GM18507 (cell line): ENCODE measurements around the gene SNRPB.

Source experiments
- DNase-seq: peaks from one replicate; pipeline ENCODE4 v3.0.0; 2011; ENCODE audit warnings: low read depth; ENCODE audit not compliant: insufficient read length; ENCODE audit errors: extremely low spot score
- FAIRE-seq: peaks from 2 replicates; lab custom pipeline; 2011; peaks lifted over from hg19 to GRCh38; lab: Jason Lieb, UNC

The SNRPB gene

GRCh38 chr20:2449386-2449785 is 21.2 kb downstream of the SNRPB start:
- FAIRE-seq (no peak), DNase-seq (no peak)

- no peak for DNase-seq
- FAIRE-seq = no peak
Observed at GRCh38 chr20:2446845-2447244, 23.7 kb downstream of the SNRPB start.

- FAIRE-seq (no peak), DNase-seq (no peak)
Observed at GRCh38 chr20:2431185-2431584, 39.4 kb downstream of the SNRPB start.

- no peak for DNase-seq
- no peak for FAIRE-seq
Observed at GRCh38 chr20:2430538-2430937, 40.1 kb downstream of the SNRPB start.

- FAIRE-seq (no peak), DNase-seq (no peak)
Observed at GRCh38 chr20:2429051-2429450, 41.5 kb downstream of the SNRPB start.

GRCh38 chr20:2421247-2421646 is 49.3 kb downstream of the SNRPB start:
- DNase-seq (no peak), FAIRE-seq (no peak)

GRCh38 chr20:2420510-2420909 is 50.1 kb downstream of the SNRPB start:
- DNase-seq (no peak), FAIRE-seq (no peak)

GRCh38 chr20:2418388-2418787 is 52.2 kb downstream of the SNRPB start:
- no peak for DNase-seq
- no peak for FAIRE-seq

- DNase-seq (no peak), FAIRE-seq (no peak)
Observed at GRCh38 chr20:2417213-2417541, 53.4 kb downstream of the SNRPB start.

GRCh38 chr20:2416541-2417212 is 53.9 kb downstream of the SNRPB start:
- FAIRE-seq (no peak), DNase-seq (no peak)
